Erythroblast (primary cell): Measurements from ENCODE around the gene MIER3.

Experiments used
- DNase-seq, 2 experiments: peaks; one replicate each; lab custom pipeline; 2025; lab: John Stamatoyannopoulos, UW
- GATA1 ChIP-seq: IDR thresholded peaks from 2 replicates; pipeline ENCODE4 v1.6.1; 2011; ENCODE audit warnings: low read depth, mild to moderate bottlenecking, control low read depth, low read length, moderate library complexity
- POLR2A ChIP-seq: IDR thresholded peaks from 2 replicates; pipeline ENCODE4 v1.6.1; 2011; ENCODE audit warnings: mild to moderate bottlenecking, low read length

Gene MIER3, protein sequence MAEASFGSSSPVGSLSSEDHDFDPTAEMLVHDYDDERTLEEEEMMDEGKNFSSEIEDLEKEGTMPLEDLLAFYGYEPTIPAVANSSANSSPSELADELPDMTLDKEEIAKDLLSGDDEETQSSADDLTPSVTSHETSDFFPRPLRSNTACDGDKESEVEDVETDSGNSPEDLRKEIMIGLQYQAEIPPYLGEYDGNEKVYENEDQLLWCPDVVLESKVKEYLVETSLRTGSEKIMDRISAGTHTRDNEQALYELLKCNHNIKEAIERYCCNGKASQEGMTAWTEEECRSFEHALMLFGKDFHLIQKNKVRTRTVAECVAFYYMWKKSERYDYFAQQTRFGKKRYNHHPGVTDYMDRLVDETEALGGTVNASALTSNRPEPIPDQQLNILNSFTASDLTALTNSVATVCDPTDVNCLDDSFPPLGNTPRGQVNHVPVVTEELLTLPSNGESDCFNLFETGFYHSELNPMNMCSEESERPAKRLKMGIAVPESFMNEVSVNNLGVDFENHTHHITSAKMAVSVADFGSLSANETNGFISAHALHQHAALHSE

DNA sequence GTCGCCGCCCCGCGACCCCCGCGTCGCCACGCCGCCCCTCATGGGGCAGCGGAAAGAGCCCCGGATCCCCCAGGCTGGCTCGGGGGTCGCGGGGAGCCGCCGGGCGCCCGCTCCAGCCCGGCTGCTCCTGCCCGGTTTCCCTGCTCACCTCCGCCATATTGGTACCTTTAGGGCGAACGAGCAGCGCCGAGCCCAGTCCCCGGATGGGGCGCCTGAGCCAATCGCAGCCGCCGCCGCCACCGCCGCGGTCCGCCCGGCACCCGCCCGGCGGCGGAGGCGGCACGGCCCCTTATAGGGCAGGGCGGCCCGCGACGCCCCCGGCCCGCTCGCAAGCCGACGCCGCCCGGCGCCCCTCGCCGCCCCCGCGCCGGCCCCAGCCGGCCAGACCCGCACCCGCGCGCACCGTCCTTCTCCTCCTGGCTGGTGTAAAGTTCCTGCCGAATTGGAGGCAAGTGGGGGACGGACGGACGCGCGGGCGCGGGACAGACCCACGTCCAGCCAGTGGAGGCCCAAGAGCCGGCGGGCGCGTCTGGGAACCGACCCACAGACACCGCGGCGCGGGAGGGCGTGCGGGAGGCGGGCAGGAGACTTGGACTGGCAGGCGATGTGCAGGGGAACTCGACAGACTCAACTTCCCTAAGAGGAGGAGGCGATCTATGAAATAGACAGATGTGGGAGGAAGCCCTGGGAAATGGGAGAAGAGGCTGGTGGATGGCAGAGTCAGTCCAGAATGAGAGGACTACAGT, at the start of gene MIER3:
MIER3 (minus strand) TSS at position 178 of the 746 bp plus-strand sequence; CDS start at position 157, 21 bp downstream.
- peak; percentile 80 to 89 for DNase-seq

DNA sequence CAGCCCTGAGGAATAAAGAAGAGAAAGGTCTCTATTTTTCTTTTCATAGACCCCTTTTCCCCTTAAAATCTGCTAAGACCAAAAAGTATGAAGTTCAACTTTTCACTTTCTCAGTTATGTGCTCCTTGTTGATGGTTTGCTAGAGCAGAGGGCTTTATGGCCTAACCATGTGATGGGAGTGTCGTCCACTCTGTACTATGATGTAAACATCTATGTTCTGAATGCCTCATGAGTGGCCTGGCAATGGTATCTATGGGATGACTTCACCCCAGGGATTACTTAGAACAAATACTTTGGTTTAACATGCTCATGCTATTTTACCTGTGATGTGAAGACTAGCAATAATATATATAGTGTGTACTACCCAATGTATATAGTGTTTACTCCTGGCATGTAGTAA, 43.7 kb upstream of the MIER3 start:
- TF ChIP-seq POLR2A (no peak), GATA1 (no peak)
- DNase-seq: no peak

More for the DNA sequence above, at the start of gene MIER3:
- no peak for TF ChIP-seq POLR2A
- no peak for TF ChIP-seq GATA1

DNA sequence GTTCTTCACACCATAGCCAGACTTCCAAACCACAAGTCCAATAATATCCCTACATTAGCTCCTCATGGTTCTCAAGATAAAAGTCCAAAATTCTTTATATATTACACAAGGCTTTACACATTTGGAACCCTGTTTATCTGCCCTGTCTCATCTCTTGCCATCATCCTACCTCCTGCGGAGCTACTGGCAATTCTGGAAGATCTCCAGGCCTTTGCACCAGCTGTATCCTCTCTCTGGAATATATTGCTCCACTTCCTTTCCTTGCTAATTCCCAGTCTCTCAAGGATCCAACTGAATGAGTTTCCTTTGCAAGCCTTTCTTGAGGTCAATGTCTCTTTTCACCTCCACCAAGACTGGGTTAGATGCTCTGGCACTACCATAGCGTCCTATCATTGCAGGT, 41.3 kb upstream of the MIER3 start:
- no peak for DNase-seq
- TF ChIP-seq POLR2A: no peak
- no peak for TF ChIP-seq GATA1

DNA sequence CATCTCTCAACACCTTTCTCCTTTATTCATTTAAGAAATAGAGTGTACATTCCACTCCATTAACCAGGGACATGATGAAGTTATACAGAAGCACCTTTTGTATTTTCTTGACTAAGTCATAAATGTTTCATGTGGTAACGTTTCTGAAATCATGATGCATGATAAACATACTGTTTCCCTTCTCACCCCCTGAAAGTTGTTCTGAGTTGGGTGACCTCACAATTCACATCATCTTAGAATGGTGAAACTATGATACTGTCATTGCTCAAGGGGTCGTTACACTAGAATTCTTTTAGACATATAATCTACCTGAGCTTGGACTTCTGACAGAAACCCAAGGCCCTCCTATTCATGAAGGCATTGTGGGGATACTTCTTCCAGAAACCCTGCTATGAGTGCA, 37.8 kb upstream of the MIER3 start:
- DNase-seq: no peak
- TF ChIP-seq POLR2A: no peak
- TF ChIP-seq GATA1: no peak

DNA sequence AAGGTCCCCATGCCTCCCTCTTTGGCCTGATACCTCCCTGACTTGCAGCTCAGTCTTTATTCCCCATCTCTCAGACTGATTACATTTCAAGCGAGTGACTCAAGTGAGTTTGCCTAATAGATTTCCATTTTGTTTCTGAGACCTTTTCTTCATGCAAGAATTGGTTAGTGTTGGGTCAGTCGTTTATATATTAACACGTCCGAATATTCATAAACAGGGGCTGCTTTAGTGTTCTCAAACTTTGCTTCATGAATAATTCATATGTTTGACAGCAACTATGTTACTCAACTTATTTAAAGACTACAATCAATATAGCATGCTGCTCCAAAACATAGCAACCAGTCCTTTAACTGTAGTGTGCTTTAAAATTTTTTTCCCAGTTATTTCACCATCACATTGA, 36.6 kb upstream of the MIER3 start:
- DNase-seq: no peak
- no peak for TF ChIP-seq GATA1
- no peak for TF ChIP-seq POLR2A

DNA sequence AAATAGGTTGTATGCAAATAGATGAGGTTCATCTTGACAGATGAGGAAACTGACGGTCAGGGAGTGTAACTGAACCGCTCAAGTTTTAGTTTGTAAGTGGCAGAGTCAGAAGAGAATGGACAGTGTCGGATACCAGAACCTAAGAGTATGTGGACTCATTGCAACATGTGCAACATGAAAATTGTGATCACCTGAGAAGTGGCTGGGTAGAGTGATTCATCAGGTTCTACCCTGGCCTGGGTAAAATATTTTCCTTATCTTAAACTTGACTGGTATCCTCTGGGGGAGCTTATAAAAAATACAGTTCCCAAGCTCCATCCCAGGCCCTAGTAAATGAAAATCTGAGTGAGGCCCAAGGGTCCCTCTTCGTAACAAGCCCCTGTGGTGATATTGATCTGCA, 35.2 kb upstream of the MIER3 start:
- TF ChIP-seq POLR2A (no peak), GATA1 (no peak)
- DNase-seq: no peak

DNA sequence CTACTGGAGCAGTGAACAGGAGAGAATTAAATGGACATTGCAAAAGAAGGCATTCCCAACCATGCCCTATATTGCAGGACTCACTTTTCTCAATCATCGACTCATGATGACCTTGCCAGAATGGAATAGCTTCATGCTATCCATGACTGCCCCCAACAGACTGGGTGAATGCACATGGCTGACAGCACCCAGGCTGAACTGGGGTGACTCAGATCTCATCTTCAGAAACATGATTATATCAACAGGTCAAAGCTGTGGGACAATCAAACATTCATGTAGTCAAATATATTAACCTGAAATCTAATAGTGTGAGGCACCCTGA, 34.7 kb upstream of the MIER3 start:
- no peak for TF ChIP-seq POLR2A
- TF ChIP-seq GATA1: no peak
- DNase-seq: peak in 1 of 2 experiments; percentile 46

DNA sequence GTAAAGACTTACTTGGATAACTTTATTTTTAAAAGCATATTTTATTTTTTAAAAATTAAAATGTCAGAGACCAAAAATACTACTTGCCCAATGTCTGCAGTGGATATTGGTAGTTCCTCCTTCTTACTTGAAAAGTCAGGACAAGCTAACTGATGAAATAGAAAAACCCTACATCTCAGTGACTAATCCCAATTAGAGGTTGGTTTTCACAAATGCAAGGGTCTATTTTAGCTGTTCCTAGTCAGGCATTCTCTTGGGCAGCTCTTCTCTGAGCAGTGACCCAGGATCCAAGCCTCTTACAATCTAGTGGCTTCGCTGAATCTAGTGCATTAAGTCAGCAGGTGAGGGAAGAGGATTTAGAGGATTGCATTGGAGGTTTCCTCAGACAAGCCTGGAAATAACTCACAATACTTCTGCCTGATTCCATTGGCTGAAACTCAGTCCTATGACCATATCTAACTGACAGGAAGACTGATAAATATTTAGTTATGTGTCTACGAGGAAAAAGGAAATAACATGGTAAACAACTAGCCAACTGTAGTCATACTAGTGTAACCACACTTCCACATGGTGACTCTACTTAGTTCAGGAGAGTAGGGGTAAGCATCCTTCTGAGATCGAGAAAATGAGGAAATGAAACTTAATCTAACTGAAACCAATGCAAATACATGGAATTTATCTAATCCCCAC, 34.2 kb upstream of the MIER3 start:
- no peak for TF ChIP-seq POLR2A
- no peak for TF ChIP-seq GATA1
- DNase-seq: no peak

DNA sequence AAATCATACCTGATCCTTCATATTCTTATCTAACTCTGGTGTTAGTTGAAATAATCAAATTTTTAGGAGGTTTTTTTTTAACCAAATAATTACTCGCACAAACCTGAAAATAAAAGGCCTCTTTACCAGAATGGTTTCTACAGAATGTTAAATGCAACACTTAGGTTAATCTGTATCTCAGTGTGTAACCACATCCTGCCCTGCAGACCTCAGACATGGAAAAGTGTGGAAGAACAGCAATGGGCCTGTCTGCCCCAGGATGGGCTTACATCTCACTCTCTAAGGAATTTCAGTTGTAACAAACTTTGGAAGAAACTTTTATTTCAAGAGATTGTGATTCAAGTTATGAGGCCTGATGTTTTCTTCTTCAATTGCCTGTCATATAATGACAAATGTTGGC, 32.5 kb upstream of the MIER3 start:
- TF ChIP-seq GATA1: no peak
- no peak for TF ChIP-seq POLR2A
- no peak for DNase-seq

DNA sequence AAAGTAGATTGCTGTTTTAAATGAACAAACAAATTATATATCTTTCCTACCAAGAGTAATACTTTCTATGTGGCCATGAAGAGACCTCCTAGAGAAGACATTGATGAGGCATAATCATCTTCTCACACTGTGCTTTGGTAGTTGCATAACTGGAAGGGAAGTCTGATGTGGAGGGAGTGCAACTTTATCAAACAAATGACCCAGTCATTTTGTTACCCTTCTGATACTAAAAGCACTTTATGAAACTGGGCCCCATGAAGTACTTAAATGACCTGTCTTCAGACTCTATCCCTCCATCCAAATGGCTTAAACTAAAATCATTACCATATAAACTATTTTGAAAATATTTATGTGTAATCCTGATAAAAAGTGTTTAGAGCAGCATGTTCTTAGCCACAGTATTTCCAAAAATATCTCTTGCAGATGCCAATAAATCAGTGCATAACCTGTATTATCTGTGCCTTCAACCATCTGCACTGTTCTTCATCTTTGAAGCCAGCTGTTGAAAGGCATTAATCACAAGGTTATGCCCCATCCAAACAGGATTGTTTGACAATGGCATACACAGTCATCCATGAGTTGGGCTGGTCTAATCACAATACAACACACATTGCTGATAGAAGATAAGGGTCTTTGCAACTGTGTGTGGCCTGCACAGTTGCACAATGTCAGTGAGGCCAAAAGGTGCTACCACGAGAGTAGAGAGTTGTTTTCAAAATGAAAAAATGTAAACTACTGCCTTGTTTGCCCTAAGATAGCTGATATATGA, 31.9 kb upstream of the MIER3 start:
- TF ChIP-seq POLR2A: no peak
- TF ChIP-seq GATA1: peak; percentile 72
- peak; percentile 51 to 89 for DNase-seq

DNA sequence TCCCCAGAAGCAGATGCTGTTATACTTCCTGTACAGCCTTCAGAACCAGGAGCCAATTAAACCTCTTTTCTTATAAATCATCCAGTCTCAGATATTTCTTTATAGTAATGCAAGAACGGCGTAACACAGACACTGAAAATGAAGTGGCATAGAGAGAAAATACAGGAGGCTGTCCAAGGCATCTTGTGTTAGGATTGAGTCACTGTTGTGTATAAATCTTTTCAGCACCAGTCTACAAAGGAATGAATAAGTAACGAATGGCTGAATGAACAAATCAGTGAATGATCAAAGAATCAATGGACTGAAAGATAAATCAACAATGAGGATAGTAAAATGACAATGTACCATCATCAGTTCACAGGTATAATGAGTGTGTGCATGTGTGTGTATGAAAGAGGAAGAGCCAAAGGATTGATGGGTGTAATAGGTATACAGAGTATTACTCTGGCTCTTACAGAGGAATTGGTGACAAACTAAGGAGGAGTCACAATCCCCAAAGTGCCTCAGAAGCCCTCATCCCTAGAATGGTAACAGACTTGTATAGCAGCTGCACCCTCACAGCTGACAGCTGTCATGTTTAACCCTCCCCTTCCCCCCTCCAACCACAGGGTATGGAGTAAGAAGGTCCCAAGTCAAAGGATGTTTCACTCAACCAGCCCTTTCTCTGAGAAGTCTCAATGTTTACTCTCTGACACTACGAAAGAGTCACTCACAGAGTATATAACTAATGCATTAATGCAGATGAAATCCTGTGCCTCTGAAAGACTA, 29.8 kb upstream of the MIER3 start:
- no peak for DNase-seq
- no peak for TF ChIP-seq GATA1
- TF ChIP-seq POLR2A: no peak

DNA sequence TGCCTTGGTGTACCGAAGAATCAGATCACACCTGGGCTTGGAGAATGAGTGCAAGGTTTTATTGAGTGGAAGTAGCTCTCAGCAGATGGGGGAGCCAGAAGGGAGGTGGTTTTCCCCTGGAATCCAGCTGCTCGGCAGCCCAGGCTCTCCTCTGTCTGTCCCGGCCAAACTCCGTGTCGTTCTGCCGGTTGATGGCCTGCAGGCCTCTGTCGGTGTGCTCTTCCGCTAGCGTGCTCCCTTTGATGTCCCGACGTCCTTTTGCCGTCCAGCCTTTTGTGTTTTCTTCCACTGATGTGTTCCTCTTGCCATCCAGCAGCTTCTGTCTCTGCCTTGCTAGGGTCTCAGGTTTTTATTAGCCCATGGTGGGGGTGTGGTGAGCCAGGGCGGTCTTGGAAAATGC, 28.0 kb upstream of the MIER3 start:
- TF ChIP-seq GATA1 (no peak), POLR2A (no peak)
- DNase-seq: no peak

DNA sequence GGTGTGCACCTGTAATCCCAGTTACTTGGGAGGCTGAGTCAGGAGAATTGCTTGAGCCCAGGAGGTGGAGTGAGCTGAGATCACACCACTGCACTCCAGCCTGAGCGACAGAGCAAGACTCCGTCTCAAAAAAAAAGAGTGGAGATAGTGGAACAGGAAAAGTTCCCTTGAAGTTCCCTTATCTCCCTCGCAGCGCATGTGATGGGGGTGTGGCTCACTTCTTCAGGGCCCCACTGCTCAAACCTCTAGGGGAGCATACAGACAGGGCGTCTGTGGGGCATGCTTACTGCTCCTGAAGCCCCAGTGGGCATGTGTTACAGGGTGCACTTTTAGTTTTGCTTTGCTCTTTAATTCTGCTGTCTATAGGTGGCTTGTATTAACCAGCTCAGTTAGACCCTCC, 27.6 kb upstream of the MIER3 start:
- DNase-seq: peak; percentile 6 to 51
